Duodenal mucosa (tissue), 2 donors: ENCODE data around the gene PIK3C2B.
A peak's percentile ranks its signal among the peaks of the same experiment; 100 is the strongest.

Experiments
- H3K27ac ChIP-seq: one replicate; pipeline ENCODE4 v1.7.0; 2013; ENCODE audit warnings: low read depth, low read length
- H3K27me3 ChIP-seq, 2 donors: one replicate each; pipeline ENCODE4 v1.7.0; 2013; ENCODE audit warnings: low read length in 2 of 2, control low read depth in 1 of 2; ENCODE audit not compliant: insufficient read depth in 2 of 2, control insufficient read depth in 1 of 2
- H3K36me3 ChIP-seq, 2 donors: one replicate each; pipeline ENCODE4 v1.7.0; 2013; ENCODE audit warnings: low read length in 2 of 2, control low read depth in 1 of 2; ENCODE audit not compliant: insufficient read depth in 2 of 2, control insufficient read depth in 1 of 2
- H3K4me1 ChIP-seq, 2 donors: one replicate each; pipeline ENCODE4 v1.7.0; 2013; ENCODE audit warnings: low read length in 2 of 2, control low read depth in 1 of 2; ENCODE audit not compliant: insufficient read depth in 2 of 2, control insufficient read depth in 1 of 2
- H3K4me3 ChIP-seq, 2 donors: one replicate each; pipeline ENCODE4 v1.7.0; 2013; ENCODE audit warnings: low read length in 2 of 2, low read depth in 1 of 2
- H3K9ac ChIP-seq, 2 donors: one replicate each; pipeline ENCODE4 v1.7.0; 2013; ENCODE audit warnings: low read length in 2 of 2, low read depth in 1 of 2
- H3K9me3 ChIP-seq, 2 donors: one replicate each; pipeline ENCODE4 v1.7.0; 2013; ENCODE audit warnings: low read length in 2 of 2, control low read depth in 1 of 2; ENCODE audit not compliant: control insufficient read depth in 1 of 2

The PIK3C2B gene

DNA sequence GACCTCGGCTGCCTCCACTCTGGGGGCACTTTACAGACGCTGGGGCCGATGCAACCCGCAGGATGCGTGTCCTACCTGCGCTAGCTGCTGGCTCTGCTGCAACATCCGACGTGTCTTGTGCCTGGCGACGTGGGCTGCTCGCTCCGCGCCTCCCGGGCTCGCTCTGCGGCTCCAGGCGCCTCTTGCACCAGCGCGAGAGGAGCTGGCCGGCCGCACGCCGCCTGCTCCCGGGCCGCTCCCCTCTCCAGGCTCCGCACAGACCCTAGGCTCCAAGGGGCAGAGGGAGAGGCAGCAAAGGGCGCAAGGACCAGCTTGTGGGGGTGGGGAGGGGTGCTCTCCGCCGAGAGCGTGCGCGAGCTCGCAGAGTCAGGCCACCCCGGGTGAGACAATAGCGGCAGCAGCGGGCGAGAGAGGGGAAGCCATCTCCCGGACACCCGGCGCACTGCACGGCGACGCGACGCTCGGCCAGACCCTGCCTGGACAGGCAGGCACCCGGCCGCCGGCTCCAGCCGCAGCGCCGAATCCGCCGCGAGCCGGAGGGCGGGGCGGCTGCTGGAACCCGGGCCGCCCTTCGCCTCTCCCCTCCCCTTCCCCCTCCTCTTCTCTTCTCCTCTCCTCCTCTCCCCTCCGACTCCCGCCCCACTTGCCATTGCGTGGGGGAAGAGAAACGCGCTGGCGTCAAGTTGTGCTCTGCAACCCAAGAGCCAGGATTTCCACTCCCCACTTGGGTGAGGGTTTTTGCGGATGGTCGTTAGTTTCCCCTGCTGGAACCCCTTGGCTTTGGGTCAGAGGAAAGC is at the start of gene PIK3C2B:
TSS of gene PIK3C2B (minus strand) at position 525 of the 797 bp plus-strand sequence. CDS start 25,003 bp downstream, outside the sequence.
- peak within 1 kb of the TSS; percentile 83 to 96 for H3K9ac ChIP-seq
- H3K4me1 ChIP-seq, result peaks cover 28 to 29% of the 10 kb centered on the region in 2 donors

DNA sequence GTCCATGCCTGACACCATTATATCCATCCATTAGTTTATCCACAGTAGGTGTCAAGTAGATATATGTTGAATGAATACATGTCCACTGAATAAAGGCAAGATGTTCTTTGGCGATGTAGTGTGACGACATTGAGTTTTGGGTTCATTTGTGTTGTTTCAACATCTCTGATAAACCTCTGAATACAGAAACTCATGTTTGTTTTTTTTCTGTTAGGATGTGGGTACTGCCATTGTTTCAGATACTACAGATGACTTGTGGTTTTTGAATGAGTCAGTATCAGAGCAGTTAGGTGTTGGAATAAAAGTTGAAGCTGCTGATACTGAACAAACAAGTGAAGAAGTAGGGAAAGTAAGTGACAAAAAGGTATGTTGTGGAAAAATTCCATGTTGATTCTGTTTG is 49.7 kb upstream of the PIK3C2B start:
- Histone ChIP-seq H3K9me3 (no peaks in the 10 kb centered on the region), H3K4me3 (no peak overlapping the region), H3K9ac (no peak overlapping the region), H3K27me3 (no peaks in the 10 kb centered on the region), H3K36me3 (peaks cover 43 to 81% of the 10 kb centered on the region in 2 donors), H3K4me1 (peaks cover 0 to 6% of the 10 kb centered on the region in 2 donors), H3K27ac (peak overlapping the region; percentile 30)

More for the DNA sequence above, at the start of gene PIK3C2B:
- peak within 1 kb of the TSS; percentile 84 to 99 for H3K4me3 ChIP-seq
- H3K27me3 ChIP-seq, result no peaks in the 10 kb centered on the region
- H3K36me3 ChIP-seq, result peaks cover 0 to 7% of the 10 kb centered on the region in 2 donors
- peak within 1 kb of the TSS; percentile 90 for H3K27ac ChIP-seq
- H3K9me3 ChIP-seq, result no peaks in the 10 kb centered on the region

GRCh38 chr1:204541626-204542025 is 47.0 kb upstream of the PIK3C2B start:
- Histone ChIP-seq H3K9ac (no peak overlapping the region), H3K4me1 (peaks cover 0 to 6% of the 10 kb centered on the region in 2 donors), H3K9me3 (no peaks in the 10 kb centered on the region), H3K27ac (no peak overlapping the region), H3K27me3 (no peaks in the 10 kb centered on the region), H3K4me3 (no peak overlapping the region), H3K36me3 (peaks cover 41 to 77% of the 10 kb centered on the region in 2 donors)

- Histone ChIP-seq H3K4me1 (no peaks in the 10 kb centered on the region), H3K36me3 (peaks cover 45 to 83% of the 10 kb centered on the region in 2 donors), H3K27me3 (no peaks in the 10 kb centered on the region), H3K9me3 (no peaks in the 10 kb centered on the region), H3K9ac (no peak overlapping the region), H3K27ac (no peak overlapping the region), H3K4me3 (no peak overlapping the region)
Observed at GRCh38 chr1:204532832-204533231, 38.2 kb upstream of the PIK3C2B start.

- Histone ChIP-seq H3K9me3 (no peaks in the 10 kb centered on the region), H3K27me3 (no peaks in the 10 kb centered on the region), H3K4me1 (no peaks in the 10 kb centered on the region), H3K36me3 (peaks cover 39 to 84% of the 10 kb centered on the region in 2 donors), H3K27ac (no peak overlapping the region), H3K9ac (no peak overlapping the region), H3K4me3 (no peak overlapping the region)
Observed at GRCh38 chr1:204530932-204531331, 36.3 kb upstream of the PIK3C2B start.

GRCh38 chr1:204529371-204529895 is 34.8 kb upstream of the PIK3C2B start:
- Histone ChIP-seq H3K9ac (no peak overlapping the region), H3K4me1 (no peaks in the 10 kb centered on the region), H3K4me3 (no peak overlapping the region), H3K36me3 (peaks cover 39 to 87% of the 10 kb centered on the region in 2 donors), H3K9me3 (no peaks in the 10 kb centered on the region), H3K27me3 (no peaks in the 10 kb centered on the region), H3K27ac (no peak overlapping the region)

DNA sequence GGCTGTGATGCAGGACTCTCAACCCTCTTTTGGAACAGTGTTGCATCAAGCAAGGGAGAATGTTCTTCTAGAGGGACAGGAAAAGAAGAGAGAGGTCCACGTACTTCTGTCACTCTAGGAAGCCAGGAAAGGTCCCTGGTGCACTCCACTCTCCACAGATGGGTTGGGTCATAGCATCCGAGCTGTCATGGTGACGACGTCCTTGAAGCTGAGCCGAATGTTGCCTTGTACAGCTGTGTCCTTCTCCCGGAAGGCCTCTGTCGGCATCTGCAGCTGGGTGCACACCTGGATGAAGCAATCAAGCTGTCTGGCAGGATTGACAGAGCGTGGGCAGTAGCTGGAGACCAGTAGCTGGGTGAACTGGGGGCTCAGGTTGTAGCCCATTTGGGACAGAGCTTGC is 34.1 kb upstream of the PIK3C2B start:
- H3K4me1 ChIP-seq, result no peaks in the 10 kb centered on the region
- H3K36me3 ChIP-seq, result peaks cover 39 to 82% of the 10 kb centered on the region in 2 donors
- H3K27ac ChIP-seq, result no peak overlapping the region

GRCh38 chr1:204528241-204528640 is 33.6 kb upstream of the PIK3C2B start:
- H3K9ac ChIP-seq, result no peak overlapping the region
- H3K4me1 ChIP-seq, result no peaks in the 10 kb centered on the region
- peaks cover 0 to 5% of the 10 kb centered on the region in 2 donors for H3K9me3 ChIP-seq
- H3K4me3 ChIP-seq, result no peak overlapping the region
- no peak overlapping the region for H3K27ac ChIP-seq
- H3K36me3 ChIP-seq, result peaks cover 36 to 80% of the 10 kb centered on the region in 2 donors
- H3K27me3 ChIP-seq, result no peaks in the 10 kb centered on the region

More for the DNA sequence above, 34.1 kb upstream of the PIK3C2B start:
- no peak overlapping the region for H3K4me3 ChIP-seq
- peaks cover 0 to 2% of the 10 kb centered on the region in 2 donors for H3K9me3 ChIP-seq
- H3K27me3 ChIP-seq, result no peaks in the 10 kb centered on the region
- no peak overlapping the region for H3K9ac ChIP-seq

GRCh38 chr1:204524986-204525385 is 30.4 kb upstream of the PIK3C2B start:
- Histone ChIP-seq H3K36me3 (peaks cover 11 to 55% of the 10 kb centered on the region in 2 donors), H3K9ac (no peak overlapping the region), H3K9me3 (peaks cover 0 to 5% of the 10 kb centered on the region in 2 donors), H3K27ac (no peak overlapping the region), H3K4me1 (peaks cover 5 to 10% of the 10 kb centered on the region in 2 donors), H3K4me3 (no peak overlapping the region), H3K27me3 (no peaks in the 10 kb centered on the region)

- Histone ChIP-seq H3K27me3 (no peaks in the 10 kb centered on the region), H3K36me3 (peaks cover 2 to 43% of the 10 kb centered on the region in 2 donors), H3K9me3 (peaks cover 0 to 5% of the 10 kb centered on the region in 2 donors), H3K9ac (no peak overlapping the region), H3K27ac (no peak overlapping the region), H3K4me1 (peaks cover 5 to 10% of the 10 kb centered on the region in 2 donors), H3K4me3 (no peak overlapping the region)
Observed at GRCh38 chr1:204523605-204524215, 29.1 kb upstream of the PIK3C2B start.
